ENCODE measurements around the gene PNLIPRP3.

PNLIPRP3 gene

GRCh38 chr10:116464257-116464656 lies 36.6 kb downstream of the PNLIPRP3 start:
- TF ChIP-seq CREB5 (CRISPR knock-in tag; IDR thresholded peaks at IDR 0.05; ENCODE audit: low read depth) (no peak), ZFP3 (CRISPR knock-in tag; IDR thresholded peaks at IDR 0.05) (no peak), ZC3H10 (CRISPR knock-in tag; IDR thresholded peaks at IDR 0.05) (no peak), ISL1 (CRISPR knock-in tag; IDR thresholded peaks at IDR 0.05) (no peak), TOX (CRISPR knock-in tag; IDR thresholded peaks at IDR 0.05; ENCODE audit: borderline replicate concordance) (no peak), GLIS3 (CRISPR knock-in tag; IDR thresholded peaks at IDR 0.05) (no peak), OSR1 (CRISPR knock-in tag; IDR thresholded peaks at IDR 0.05) (no peak), RARB (CRISPR knock-in tag; IDR thresholded peaks at IDR 0.05) (no peak), POU6F1 (CRISPR knock-in tag; IDR thresholded peaks at IDR 0.05; ENCODE audit: borderline replicate concordance, low read depth) (no peak), ESRRG (CRISPR knock-in tag; IDR thresholded peaks at IDR 0.05) (no peak), ZNF70 (CRISPR knock-in tag; IDR thresholded peaks at IDR 0.05) (no peak), ZNF565 (CRISPR knock-in tag; conservative IDR thresholded peaks at IDR 0.05; ENCODE audit: low read depth) (no peak), ZNF8 (CRISPR knock-in tag; IDR thresholded peaks at IDR 0.05) (no peak), TCF4 (CRISPR knock-in tag; IDR thresholded peaks at IDR 0.05; ENCODE audit: borderline replicate concordance) (no peak), PPARA (CRISPR knock-in tag; IDR thresholded peaks at IDR 0.05; ENCODE audit: borderline replicate concordance) (no peak), BACH2 (CRISPR knock-in tag; IDR thresholded peaks at IDR 0.05; ENCODE audit: borderline replicate concordance) (no peak), SNAI2 (CRISPR knock-in tag; IDR thresholded peaks at IDR 0.05) (no peak), TSHZ2 (CRISPR knock-in tag; IDR thresholded peaks at IDR 0.05) (no peak), CSDC2 (CRISPR knock-in tag; IDR thresholded peaks at IDR 0.05) (no peak), ARNTL (CRISPR knock-in tag; IDR thresholded peaks at IDR 0.05; ENCODE audit: borderline replicate concordance, low read depth) (no peak)
- no peak for ATAC-seq

- ATAC-seq: no peak
- TF ChIP-seq ZFP30 (CRISPR knock-in tag; IDR thresholded peaks at IDR 0.05) (no peak), CSDC2 (CRISPR knock-in tag; IDR thresholded peaks at IDR 0.05) (no peak), GLIS3 (CRISPR knock-in tag; IDR thresholded peaks at IDR 0.05) (no peak), SNAI2 (CRISPR knock-in tag; IDR thresholded peaks at IDR 0.05) (no peak), TOX (CRISPR knock-in tag; IDR thresholded peaks at IDR 0.05; ENCODE audit: borderline replicate concordance) (no peak), ZC3H10 (CRISPR knock-in tag; IDR thresholded peaks at IDR 0.05) (no peak), ARNTL (CRISPR knock-in tag; IDR thresholded peaks at IDR 0.05; ENCODE audit: borderline replicate concordance, low read depth) (no peak), ZNF70 (CRISPR knock-in tag; IDR thresholded peaks at IDR 0.05) (no peak), TCF4 (CRISPR knock-in tag; IDR thresholded peaks at IDR 0.05; ENCODE audit: borderline replicate concordance) (no peak), ZFP3 (CRISPR knock-in tag; IDR thresholded peaks at IDR 0.05) (no peak), BACH2 (CRISPR knock-in tag; IDR thresholded peaks at IDR 0.05; ENCODE audit: borderline replicate concordance) (no peak)
These were observed 37.9 kb downstream of the PNLIPRP3 start for GRCh38 chr10:116465546-116465945.

- TF ChIP-seq SNAI2 (CRISPR knock-in tag; IDR thresholded peaks at IDR 0.05) (no peak), ZFP3 (CRISPR knock-in tag; IDR thresholded peaks at IDR 0.05) (no peak), GLIS3 (CRISPR knock-in tag; IDR thresholded peaks at IDR 0.05) (no peak)
- no peak for ATAC-seq
These were observed 39.2 kb downstream of the PNLIPRP3 start for GRCh38 chr10:116466715-116467422.

GRCh38 chr10:116469437-116469836 lies 41.8 kb downstream of the PNLIPRP3 start:
- no peak for ATAC-seq
- TF ChIP-seq BACH2 (CRISPR knock-in tag; IDR thresholded peaks at IDR 0.05; ENCODE audit: borderline replicate concordance) (no peak), OSR1 (CRISPR knock-in tag; IDR thresholded peaks at IDR 0.05) (no peak), CREB5 (CRISPR knock-in tag; IDR thresholded peaks at IDR 0.05; ENCODE audit: low read depth) (no peak), ZNF70 (CRISPR knock-in tag; IDR thresholded peaks at IDR 0.05) (no peak), TCF4 (CRISPR knock-in tag; IDR thresholded peaks at IDR 0.05; ENCODE audit: borderline replicate concordance) (no peak), RARB (CRISPR knock-in tag; IDR thresholded peaks at IDR 0.05) (no peak), ZC3H10 (CRISPR knock-in tag; IDR thresholded peaks at IDR 0.05) (no peak), TSHZ2 (CRISPR knock-in tag; IDR thresholded peaks at IDR 0.05) (no peak), TOX (CRISPR knock-in tag; IDR thresholded peaks at IDR 0.05; ENCODE audit: borderline replicate concordance) (no peak), PPARA (CRISPR knock-in tag; IDR thresholded peaks at IDR 0.05; ENCODE audit: borderline replicate concordance) (no peak), CSDC2 (CRISPR knock-in tag; IDR thresholded peaks at IDR 0.05) (no peak), ISL1 (CRISPR knock-in tag; IDR thresholded peaks at IDR 0.05) (no peak)

All from SK-N-SH treated with all-trans-retinoic acid at 6 μM for 48 hours (cell line).